Suprapubic skin (tissue), 4 donors: ENCODE measurements around the gene VTA1.

Experiments used
- EP300 ChIP-seq: sonication (generic); formaldehyde crosslinking; IDR thresholded peaks from one replicate; pipeline ENCODE4 v1.6.1; 2017; ENCODE audit warnings: antibody characterized with exemption
- POLR2A ChIP-seq, 2 donors: fragments of 450-650 bp; IDR thresholded peaks; one replicate each; pipeline ENCODE4 v1.6.1; 2017; ENCODE audit warnings: antibody characterized with exemption in 2 of 2, mild to moderate bottlenecking in 2 of 2, moderate library complexity in 2 of 2
- POLR2AphosphoS5 ChIP-seq, 3 donors: sonication (generic); formaldehyde crosslinking; IDR thresholded peaks; one replicate each; pipeline ENCODE4 v1.6.1; 2017; ENCODE audit warnings: antibody characterized with exemption in 3 of 3
- TF ChIP-seq, protein P1 (sequence below), 2 donors: fragments of 200-600 bp in 1 of 2; fragments of 450-650 bp in 1 of 2; sonication (generic) in 1 of 2; IDR thresholded peaks; one replicate each; pipeline ENCODE4 v1.5.1; 2016 to 2019; ENCODE audit warnings: antibody characterized with exemption in 2 of 2, mild to moderate bottlenecking in 1 of 2, moderate library complexity in 1 of 2

DNA sequence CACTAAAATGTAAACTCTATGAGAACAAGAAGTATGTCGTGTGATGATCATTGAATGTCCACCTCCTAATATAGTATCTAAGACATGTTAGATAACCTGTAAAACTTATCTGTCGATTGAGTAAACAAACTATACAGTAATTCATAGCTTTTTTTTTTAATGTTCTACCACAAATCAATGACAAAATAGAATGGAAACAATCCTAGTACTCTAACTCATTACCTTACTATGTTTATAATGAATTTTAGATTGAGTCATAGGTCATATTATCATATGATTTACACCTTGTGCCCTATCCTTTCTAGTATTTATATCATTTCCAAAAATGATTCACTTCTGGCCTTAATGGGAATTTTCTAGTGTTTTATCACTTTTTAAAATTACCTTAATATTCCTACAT is 6.1 kb downstream of the VTA1 start:
- TF ChIP-seq, protein P1, sequence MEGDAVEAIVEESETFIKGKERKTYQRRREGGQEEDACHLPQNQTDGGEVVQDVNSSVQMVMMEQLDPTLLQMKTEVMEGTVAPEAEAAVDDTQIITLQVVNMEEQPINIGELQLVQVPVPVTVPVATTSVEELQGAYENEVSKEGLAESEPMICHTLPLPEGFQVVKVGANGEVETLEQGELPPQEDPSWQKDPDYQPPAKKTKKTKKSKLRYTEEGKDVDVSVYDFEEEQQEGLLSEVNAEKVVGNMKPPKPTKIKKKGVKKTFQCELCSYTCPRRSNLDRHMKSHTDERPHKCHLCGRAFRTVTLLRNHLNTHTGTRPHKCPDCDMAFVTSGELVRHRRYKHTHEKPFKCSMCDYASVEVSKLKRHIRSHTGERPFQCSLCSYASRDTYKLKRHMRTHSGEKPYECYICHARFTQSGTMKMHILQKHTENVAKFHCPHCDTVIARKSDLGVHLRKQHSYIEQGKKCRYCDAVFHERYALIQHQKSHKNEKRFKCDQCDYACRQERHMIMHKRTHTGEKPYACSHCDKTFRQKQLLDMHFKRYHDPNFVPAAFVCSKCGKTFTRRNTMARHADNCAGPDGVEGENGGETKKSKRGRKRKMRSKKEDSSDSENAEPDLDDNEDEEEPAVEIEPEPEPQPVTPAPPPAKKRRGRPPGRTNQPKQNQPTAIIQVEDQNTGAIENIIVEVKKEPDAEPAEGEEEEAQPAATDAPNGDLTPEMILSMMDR (IDR thresholded peaks at IDR 0.05), result no peak
- TF ChIP-seq POLR2A (IDR thresholded peaks at IDR 0.05) (no peak), POLR2AphosphoS5 (IDR thresholded peaks at IDR 0.05) (no peak), EP300 (no peak)
